ENCODE results near the gene CORIN. TPM values are rescaled to one million over a fixed set of nuclear protein-coding genes. Genes with fewer than 3 reads are reported as not detected.

The CORIN gene
- total and polyA plus RNA-seq, 5 donors from 2014 or later = 0.64 TPM; not detected in 4

DNA sequence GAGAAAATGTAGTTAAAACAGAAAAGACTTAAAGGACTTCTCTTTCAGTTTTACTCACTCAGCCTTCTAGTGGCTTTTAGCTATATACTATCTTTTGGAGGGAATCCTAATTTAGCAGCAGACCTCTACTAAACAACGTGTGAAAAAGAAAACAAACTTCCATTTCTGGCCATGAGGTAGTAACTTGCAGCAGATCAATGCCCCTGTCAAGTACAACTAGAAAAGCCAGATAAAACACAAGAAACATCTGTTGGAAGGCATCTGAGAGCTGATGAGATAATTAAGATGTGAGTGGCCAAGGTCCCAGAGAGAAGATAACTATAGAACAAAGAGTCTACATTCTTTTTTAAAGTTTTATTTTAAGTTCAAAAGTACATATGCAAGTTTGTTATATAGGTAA, 101.7 kb downstream of the CORIN start:
- Histone ChIP-seq H3K27ac (ENCODE audit: insufficient read depth, low read length, poor library complexity, severe bottlenecking) (no peak overlapping the region), H3K4me3 (ENCODE audit: low read depth, low read length) (no peak overlapping the region), H3K4me1 (ENCODE audit: control insufficient read depth, insufficient read depth, low read length, poor library complexity, severe bottlenecking) (no peaks in the 10 kb centered on the region), H3K27me3 (ENCODE audit: control insufficient read depth, insufficient read depth, low read length) (no peaks in the 10 kb centered on the region), H3K9me3 (ENCODE audit: control insufficient read depth in 2 of 2, low read length in 2 of 2) (no peaks in the 10 kb centered on the region), H3K36me3 (ENCODE audit: control insufficient read depth, insufficient read depth, low read length) (no peaks in the 10 kb centered on the region)
- Mint-ChIP-seq H3K36me3 (no peaks in the 10 kb centered on the region), H3K27ac (no peak overlapping the region), H3K4me1 (no peaks in the 10 kb centered on the region), H3K27me3 (peaks cover 6% of the 10 kb centered on the region), H3K9me3 (peaks cover 0 to 18% (median 5%) of the 10 kb centered on the region in 7 donors), H3K4me3 (no peak overlapping the region)
- ATAC-seq (ENCODE audit: low read depth in 2 of 2) (no peak), DNase-seq (no peak)

DNA sequence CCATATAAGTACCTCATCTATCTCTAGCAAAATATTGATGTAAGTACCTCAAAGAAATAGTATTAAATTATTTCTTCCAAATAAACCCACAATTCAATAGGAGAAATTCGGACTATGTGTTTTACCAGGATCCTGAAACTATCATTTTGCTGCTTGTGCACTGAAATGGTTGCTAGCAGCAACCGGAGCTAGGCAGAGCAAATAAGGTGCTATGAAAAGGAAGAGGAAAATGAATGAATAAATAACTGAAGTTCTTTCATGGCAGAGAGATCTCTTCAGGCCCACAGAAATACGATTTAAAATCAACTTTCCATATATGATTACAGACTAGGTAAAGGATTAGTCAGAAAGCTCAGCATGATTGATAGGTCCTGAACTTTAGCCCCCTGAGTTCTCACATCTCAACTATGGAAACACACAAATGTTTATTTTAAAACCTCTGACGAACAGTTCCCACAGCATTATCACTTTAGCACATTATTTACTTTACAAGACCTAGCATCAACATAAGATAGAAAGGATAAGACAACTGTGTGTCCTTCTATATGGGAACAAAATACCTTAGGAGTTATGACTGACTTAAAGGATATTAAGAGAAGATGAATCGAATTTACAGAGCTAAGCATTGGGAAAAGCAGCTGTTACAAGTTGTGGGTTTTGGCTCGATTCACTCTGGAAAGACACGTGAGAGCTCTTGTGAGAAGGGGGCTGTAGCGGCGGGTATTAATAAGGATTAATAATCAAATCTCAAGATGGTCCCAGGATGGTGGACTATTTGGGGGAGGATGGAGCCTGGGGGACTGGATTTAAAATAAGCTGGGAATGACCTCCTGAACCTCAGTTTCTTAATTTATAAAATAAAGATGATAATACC, 104.3 kb downstream of the CORIN start:
- Histone ChIP-seq H3K27me3 (ENCODE audit: control insufficient read depth, insufficient read depth, low read length) (no peaks in the 10 kb centered on the region), H3K27ac (ENCODE audit: insufficient read depth, low read length, poor library complexity, severe bottlenecking) (no peak overlapping the region), H3K36me3 (ENCODE audit: control insufficient read depth, insufficient read depth, low read length) (no peaks in the 10 kb centered on the region), H3K4me3 (ENCODE audit: low read depth, low read length) (no peak overlapping the region), H3K4me1 (ENCODE audit: control insufficient read depth, insufficient read depth, low read length, poor library complexity, severe bottlenecking) (no peaks in the 10 kb centered on the region), H3K9me3 (ENCODE audit: control insufficient read depth in 2 of 2, low read length in 2 of 2) (no peaks in the 10 kb centered on the region)
- H3K36me3 Mint-ChIP-seq = no peaks in the 10 kb centered on the region
- no peak overlapping the region for H3K27ac Mint-ChIP-seq
- H3K27me3 Mint-ChIP-seq = peaks cover 6% of the 10 kb centered on the region
- no peak overlapping the region for H3K4me3 Mint-ChIP-seq
- peaks cover 0 to 7% (median 2%) of the 10 kb centered on the region in 7 donors for H3K9me3 Mint-ChIP-seq
- ATAC-seq (ENCODE audit: low read depth in 2 of 2) (no peak), DNase-seq (no peak)
- no peaks in the 10 kb centered on the region for H3K4me1 Mint-ChIP-seq

- Mint-ChIP-seq H3K27ac (no peak overlapping the region), H3K9me3 (peaks cover 0 to 2% (median 0%) of the 10 kb centered on the region in 7 donors), H3K4me3 (no peak overlapping the region), H3K36me3 (no peaks in the 10 kb centered on the region), H3K27me3 (no peaks in the 10 kb centered on the region), H3K4me1 (no peaks in the 10 kb centered on the region)
- Histone ChIP-seq H3K27me3 (ENCODE audit: control insufficient read depth, insufficient read depth, low read length) (peaks cover 2% of the 10 kb centered on the region), H3K27ac (ENCODE audit: insufficient read depth, low read length, poor library complexity, severe bottlenecking) (no peak overlapping the region), H3K36me3 (ENCODE audit: control insufficient read depth, insufficient read depth, low read length) (no peaks in the 10 kb centered on the region), H3K9me3 (ENCODE audit: control insufficient read depth in 2 of 2, low read length in 2 of 2) (no peaks in the 10 kb centered on the region), H3K4me1 (ENCODE audit: control insufficient read depth, insufficient read depth, low read length, poor library complexity, severe bottlenecking) (no peaks in the 10 kb centered on the region), H3K4me3 (ENCODE audit: low read depth, low read length) (no peak overlapping the region)
- ATAC-seq (ENCODE audit: low read depth in 2 of 2) (no peak), DNase-seq (no peak)
Observed at GRCh38 chr4:47731182-47731581, 106.7 kb downstream of the CORIN start.

DNA sequence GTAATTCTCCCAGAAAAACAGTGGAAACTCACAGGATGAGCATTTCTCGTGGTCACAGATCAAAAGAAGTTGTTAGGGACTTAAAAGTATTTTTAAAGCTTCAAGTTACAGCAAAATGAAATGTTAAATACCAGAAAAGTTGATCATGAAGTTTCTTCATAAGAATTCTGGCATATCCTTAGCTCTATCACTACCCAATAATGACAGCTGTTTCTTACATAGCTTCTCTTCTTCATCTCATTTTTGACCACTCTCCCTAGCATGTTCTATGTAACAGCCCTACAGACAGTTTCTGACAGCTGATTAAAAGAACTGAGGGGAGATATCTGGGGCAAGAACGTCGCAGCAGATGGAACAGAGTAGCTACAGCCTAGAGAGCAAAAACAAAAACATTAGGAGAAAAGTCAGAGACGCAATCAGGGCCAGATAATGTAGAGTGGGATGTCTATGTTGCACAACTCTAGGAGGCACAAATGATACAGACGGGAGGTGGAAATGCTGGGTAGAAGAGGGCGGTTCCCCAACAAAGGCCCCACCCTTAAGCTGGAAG, 108.7 kb downstream of the CORIN start:
- no peak overlapping the region for H3K4me3 ChIP-seq (ENCODE audit: low read depth, low read length)
- Mint-ChIP-seq H3K4me3 (no peak overlapping the region), H3K27me3 (peaks cover 6% of the 10 kb centered on the region), H3K27ac (no peak overlapping the region), H3K36me3 (no peaks in the 10 kb centered on the region), H3K9me3 (peaks cover 0 to 2% (median 0%) of the 10 kb centered on the region in 7 donors), H3K4me1 (no peaks in the 10 kb centered on the region)
- peaks cover 2% of the 10 kb centered on the region for H3K27me3 ChIP-seq (ENCODE audit: control insufficient read depth, insufficient read depth, low read length)
- ATAC-seq (ENCODE audit: low read depth in 2 of 2) = no peak
- no peak overlapping the region for H3K27ac ChIP-seq (ENCODE audit: insufficient read depth, low read length, poor library complexity, severe bottlenecking)
- no peak for DNase-seq
- H3K4me1 ChIP-seq (ENCODE audit: control insufficient read depth, insufficient read depth, low read length, poor library complexity, severe bottlenecking) = no peaks in the 10 kb centered on the region
- no peaks in the 10 kb centered on the region for H3K36me3 ChIP-seq (ENCODE audit: control insufficient read depth, insufficient read depth, low read length)
- no peaks in the 10 kb centered on the region for H3K9me3 ChIP-seq (ENCODE audit: control insufficient read depth in 2 of 2, low read length in 2 of 2)

DNA sequence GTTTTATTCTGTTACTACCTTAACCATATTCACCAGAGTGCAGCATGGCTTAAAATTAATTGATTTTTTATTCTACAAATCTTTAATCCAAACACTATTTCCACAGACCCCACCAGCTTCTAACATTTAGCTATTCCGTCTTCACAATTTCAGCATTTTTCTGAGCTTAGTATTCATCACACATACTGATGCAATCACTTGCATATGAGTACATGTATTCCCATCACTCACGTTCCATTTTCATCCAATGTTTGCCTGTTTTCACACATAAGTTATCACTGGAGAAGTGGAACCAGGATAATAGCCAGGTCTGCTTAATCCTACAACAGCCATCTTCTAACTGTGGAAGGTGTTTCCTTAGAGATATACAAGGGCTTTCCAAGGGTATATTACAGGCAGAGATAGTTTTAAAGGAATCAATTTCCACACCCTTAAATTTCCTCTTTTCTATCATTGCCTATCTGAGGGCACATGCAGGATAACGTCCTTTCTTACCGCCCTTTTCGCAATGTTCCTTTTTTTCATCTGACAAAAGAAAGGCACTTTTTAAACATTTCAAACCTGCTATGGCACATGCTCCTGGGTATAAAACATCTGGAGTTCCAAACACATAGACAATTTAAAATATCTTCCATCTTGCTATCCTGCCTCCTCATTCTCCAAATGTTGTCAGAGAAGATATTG, 115.8 kb downstream of the CORIN start:
- H3K27ac ChIP-seq (ENCODE audit: insufficient read depth, low read length, poor library complexity, severe bottlenecking) = no peak overlapping the region
- DNase-seq = no peak
- no peaks in the 10 kb centered on the region for H3K4me1 Mint-ChIP-seq
- no peaks in the 10 kb centered on the region for H3K9me3 ChIP-seq (ENCODE audit: control insufficient read depth in 2 of 2, low read length in 2 of 2)
- no peak overlapping the region for H3K4me3 Mint-ChIP-seq
- H3K36me3 Mint-ChIP-seq = no peaks in the 10 kb centered on the region
- H3K27ac Mint-ChIP-seq = no peak overlapping the region
- no peaks in the 10 kb centered on the region for H3K9me3 Mint-ChIP-seq
- peaks cover 28% of the 10 kb centered on the region for H3K27me3 Mint-ChIP-seq
- H3K27me3 ChIP-seq (ENCODE audit: control insufficient read depth, insufficient read depth, low read length) = peaks cover 9% of the 10 kb centered on the region
- no peak overlapping the region for H3K4me3 ChIP-seq (ENCODE audit: low read depth, low read length)
- no peaks in the 10 kb centered on the region for H3K36me3 ChIP-seq (ENCODE audit: control insufficient read depth, insufficient read depth, low read length)
- no peak for ATAC-seq (ENCODE audit: low read depth in 2 of 2)
- H3K4me1 ChIP-seq (ENCODE audit: control insufficient read depth, insufficient read depth, low read length, poor library complexity, severe bottlenecking) = no peaks in the 10 kb centered on the region

DNA sequence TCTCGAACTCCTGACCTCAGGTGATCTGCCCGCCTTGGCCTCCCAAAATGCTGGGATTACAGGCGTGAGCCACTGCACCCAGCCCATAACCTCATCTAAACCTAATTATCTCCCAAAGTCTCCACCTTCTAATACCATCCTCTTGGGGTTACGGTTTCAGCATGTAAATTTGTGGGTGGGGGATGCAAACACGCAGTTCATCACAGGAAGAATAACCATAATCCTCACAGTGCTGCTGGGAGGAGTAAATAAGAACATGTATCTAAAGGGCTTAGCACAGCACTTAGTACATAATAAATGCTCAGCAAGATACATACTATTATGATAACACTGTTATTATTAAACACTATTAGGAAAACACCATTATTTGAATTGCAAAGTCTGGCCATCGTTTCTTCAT, 116.4 kb downstream of the CORIN start:
- Mint-ChIP-seq H3K9me3 (no peaks in the 10 kb centered on the region), H3K27ac (no peak overlapping the region), H3K4me3 (no peak overlapping the region), H3K4me1 (no peaks in the 10 kb centered on the region), H3K27me3 (peaks cover 28% of the 10 kb centered on the region), H3K36me3 (no peaks in the 10 kb centered on the region)
- ATAC-seq (ENCODE audit: low read depth in 2 of 2) = no peak
- H3K36me3 ChIP-seq (ENCODE audit: control insufficient read depth, insufficient read depth, low read length) = no peaks in the 10 kb centered on the region
- no peak for DNase-seq
- H3K27me3 ChIP-seq (ENCODE audit: control insufficient read depth, insufficient read depth, low read length) = peaks cover 9% of the 10 kb centered on the region
- H3K9me3 ChIP-seq (ENCODE audit: control insufficient read depth in 2 of 2, low read length in 2 of 2) = no peaks in the 10 kb centered on the region
- no peak overlapping the region for H3K4me3 ChIP-seq (ENCODE audit: low read depth, low read length)
- no peak overlapping the region for H3K27ac ChIP-seq (ENCODE audit: insufficient read depth, low read length, poor library complexity, severe bottlenecking)
- no peaks in the 10 kb centered on the region for H3K4me1 ChIP-seq (ENCODE audit: control insufficient read depth, insufficient read depth, low read length, poor library complexity, severe bottlenecking)

GRCh38 chr4:47720787-47721186, 117.1 kb downstream of the CORIN start:
- DNase-seq (no peak), ATAC-seq (ENCODE audit: low read depth in 2 of 2) (no peak)
- Mint-ChIP-seq H3K4me1 (no peaks in the 10 kb centered on the region), H3K36me3 (no peaks in the 10 kb centered on the region), H3K27me3 (peaks cover 25% of the 10 kb centered on the region), H3K4me3 (no peak overlapping the region), H3K9me3 (no peaks in the 10 kb centered on the region), H3K27ac (peak overlapping the region in 1 of 3 donors; percentile 22)
- H3K36me3 ChIP-seq (ENCODE audit: control insufficient read depth, insufficient read depth, low read length) = no peaks in the 10 kb centered on the region
- no peaks in the 10 kb centered on the region for H3K9me3 ChIP-seq (ENCODE audit: control insufficient read depth in 2 of 2, low read length in 2 of 2)
- no peaks in the 10 kb centered on the region for H3K4me1 ChIP-seq (ENCODE audit: control insufficient read depth, insufficient read depth, low read length, poor library complexity, severe bottlenecking)
- peaks cover 7% of the 10 kb centered on the region for H3K27me3 ChIP-seq (ENCODE audit: control insufficient read depth, insufficient read depth, low read length)
- no peak overlapping the region for H3K4me3 ChIP-seq (ENCODE audit: low read depth, low read length)
- H3K27ac ChIP-seq (ENCODE audit: insufficient read depth, low read length, poor library complexity, severe bottlenecking) = no peak overlapping the region
